H1 (cell line): ENCODE data around the gene MX1. TPM values are rescaled to one million over a fixed set of nuclear protein-coding genes. Genes with fewer than 3 reads are reported as not detected.

Experiments
- CTCF ChIA-PET: fragments of 300-600 bp; sonication (Branson Sonifier 250); formaldehyde crosslinking; loops from one replicate; lab custom pipeline; 2021; ENCODE audit not compliant: partially characterized antibody; lab: Charles Lee
- POLR2A ChIA-PET: fragments of 300-600 bp; sonication (Branson Sonifier 250); formaldehyde crosslinking; loops from one replicate; lab custom pipeline; 2021; ENCODE audit warnings: inconsistent platforms; ENCODE audit not compliant: partially characterized antibody; lab: Charles Lee
- DNase-seq, 2 experiments: peaks; one replicate each; pipeline versions ENCODE4 v3.0.0 to v3.0.0-alpha.2; 2010 to 2022; ENCODE audit warnings: low spot score in 2 of 2, low read depth in 1 of 2, mixed read lengths in 1 of 2
- FAIRE-seq: peaks from 2 replicates; lab custom pipeline; 2011; peaks lifted over from hg19 to GRCh38; lab: Jason Lieb, UNC
- H2AFZ ChIP-seq: 2 replicates; pipeline ENCODE4 v1.8.1; 2012; ENCODE audit warnings: low read length, inconsistent platforms
- H2AK5ac ChIP-seq: 2 replicates; pipeline ENCODE4 v1.6.1; 2013; ENCODE audit warnings: low read depth, low read length
- H2BK120ac ChIP-seq: replicated peaks from 2 replicates; pipeline ENCODE3; 2013; ENCODE audit warnings: low read depth, low read length, inconsistent platforms
- H2BK12ac ChIP-seq: 2 replicates; pipeline ENCODE4 v1.6.1; 2013; ENCODE audit warnings: low read depth, low read length
- H2BK15ac ChIP-seq: 2 replicates; pipeline ENCODE4 v1.6.1; 2013; ENCODE audit warnings: low read length
- H2BK20ac ChIP-seq: 2 replicates; pipeline ENCODE4 v1.6.1; 2013; ENCODE audit warnings: low read length
- H2BK5ac ChIP-seq: 2 replicates; pipeline ENCODE4 v1.6.1; 2013; ENCODE audit warnings: low read depth, low read length
- H3K14ac ChIP-seq: 2 replicates; pipeline ENCODE4 v1.6.1; 2013; ENCODE audit warnings: inconsistent platforms; ENCODE audit not compliant: insufficient read length
- H3K18ac ChIP-seq: 2 replicates; pipeline ENCODE4 v1.6.1; 2013; ENCODE audit warnings: low read length; ENCODE audit errors: extremely low read depth
- H3K23ac ChIP-seq: 2 replicates; pipeline ENCODE4 v1.6.1; 2013; ENCODE audit warnings: inconsistent platforms; ENCODE audit not compliant: insufficient read length
- H3K23me2 ChIP-seq: 2 replicates; pipeline ENCODE4 v1.6.1; 2013; ENCODE audit warnings: low read depth, low read length
- H3K27ac ChIP-seq: 2 replicates; pipeline ENCODE4 v1.6.1; 2011; ENCODE audit warnings: low read depth, low read length, inconsistent platforms
- H3K27me3 ChIP-seq, 4 experiments: replicated peaks in 1 of 4; 1 replicate in 1 of 4; 2 replicates in 3 of 4; pipeline versions ENCODE4 v1.6.1 to v1.8.1; 2011 to 2013; ENCODE audit warnings: low read length in 3 of 4, mild to moderate bottlenecking in 3 of 4, inconsistent platforms in 2 of 4, mixed read lengths in 2 of 4, moderate library complexity in 1 of 4; ENCODE audit not compliant: control insufficient read depth in 3 of 4, insufficient read depth in 3 of 4; ENCODE audit errors: extremely low read depth in 1 of 4
- H3K36me3 ChIP-seq, 4 experiments: 2 replicates each; pipeline versions ENCODE4 v1.6.1 to v1.8.1; 2011 to 2013; ENCODE audit warnings: mild to moderate bottlenecking in 4 of 4, low read length in 3 of 4, moderate library complexity in 2 of 4, control low read depth in 1 of 4, inconsistent platforms in 1 of 4; ENCODE audit not compliant: insufficient read depth in 4 of 4, control insufficient read depth in 2 of 4
- H3K4ac ChIP-seq: replicated peaks from 2 replicates; pipeline ENCODE3; 2013; ENCODE audit warnings: low read length, low read depth, mixed read lengths, inconsistent platforms; ENCODE audit not compliant: insufficient read length
- H3K4me1 ChIP-seq, 4 experiments: replicated peaks in 1 of 4; 1 replicate in 1 of 4; 2 replicates in 3 of 4; pipeline versions ENCODE4 v1.6.1 to v1.8.1; 2011 to 2013; ENCODE audit warnings: low read length in 3 of 4, inconsistent platforms in 2 of 4, mixed read lengths in 1 of 4; ENCODE audit not compliant: insufficient read depth in 4 of 4, control insufficient read depth in 3 of 4
- H3K4me2 ChIP-seq, 2 experiments: 2 replicates each; pipeline versions ENCODE4 v1.6.1 to v1.8.1; 2011 to 2013; ENCODE audit warnings: low read depth in 2 of 2, low read length in 2 of 2, control low read depth in 1 of 2, inconsistent platforms in 1 of 2, mild to moderate bottlenecking in 1 of 2; ENCODE audit not compliant: insufficient read depth in 1 of 2
- H3K4me3 ChIP-seq, 4 experiments: fragments of 200-600, 300-600 bp in 1 of 4; sonication (generic), shearing (Covaris generic), sonication (Bioruptor Twin) in 1 of 4; 2 replicates each; pipeline versions ENCODE4 v1.5.1 to v1.8.1; 2011 to 2016; ENCODE audit warnings: low read length in 4 of 4, low read depth in 3 of 4, control low read depth in 2 of 4, inconsistent platforms in 2 of 4, mild to moderate bottlenecking in 2 of 4, mixed read lengths in 1 of 4, moderate library complexity in 1 of 4; ENCODE audit not compliant: insufficient read depth in 2 of 4; ENCODE audit errors: extremely low read depth in 1 of 4
- H3K56ac ChIP-seq: replicated peaks from 2 replicates; pipeline ENCODE3; 2013; ENCODE audit warnings: low read depth, mild to moderate bottlenecking, mixed read lengths, low read length, inconsistent platforms; ENCODE audit not compliant: insufficient read length
- H3K79me1 ChIP-seq: 2 replicates; pipeline ENCODE4 v1.6.1; 2013; ENCODE audit warnings: low read depth, low read length, control low read depth
- H3K79me2 ChIP-seq, 2 experiments: 2 replicates each; pipeline versions ENCODE4 v1.6.1 to v1.8.1; 2012 to 2013; ENCODE audit warnings: low read length in 2 of 2, mild to moderate bottlenecking in 2 of 2, inconsistent platforms in 1 of 2; ENCODE audit not compliant: insufficient read depth in 2 of 2, control insufficient read depth in 1 of 2
- H3K9ac ChIP-seq, 4 experiments: replicated peaks in 1 of 4; 1 replicate in 1 of 4; 2 replicates in 3 of 4; pipeline versions ENCODE4 v1.6.1 to v1.8.1; 2011 to 2013; ENCODE audit warnings: low read depth in 3 of 4, low read length in 3 of 4, control low read depth in 2 of 4, mild to moderate bottlenecking in 2 of 4, moderate library complexity in 2 of 4, inconsistent platforms in 1 of 4; ENCODE audit errors: extremely low read depth in 1 of 4
- H3K9me3 ChIP-seq, 2 experiments: 2 replicates each; pipeline versions ENCODE4 v1.6.1 to v1.8.1; 2012 to 2013; ENCODE audit warnings: mild to moderate bottlenecking in 2 of 2, moderate library complexity in 2 of 2, control low read depth in 1 of 2, inconsistent platforms in 1 of 2, low read depth in 1 of 2, low read length in 1 of 2, mixed read lengths in 1 of 2; ENCODE audit not compliant: insufficient read depth in 2 of 2
- H4K20me1 ChIP-seq, 2 experiments: replicated peaks in 1 of 2; 2 replicates each; pipeline versions ENCODE3 to v1.8.1; 2011 to 2013; ENCODE audit warnings: inconsistent platforms in 2 of 2, low read length in 2 of 2, mild to moderate bottlenecking in 1 of 2; ENCODE audit not compliant: insufficient read depth in 2 of 2, control insufficient read depth in 1 of 2
- H4K5ac ChIP-seq: 2 replicates; pipeline ENCODE4 v1.6.1; 2013; ENCODE audit warnings: low read length, low read depth, mixed read lengths, inconsistent platforms; ENCODE audit not compliant: insufficient read length
- H4K8ac ChIP-seq: 2 replicates; pipeline ENCODE4 v1.8.0; 2013; ENCODE audit warnings: mild to moderate bottlenecking, moderate library complexity, low read length, inconsistent platforms; ENCODE audit not compliant: insufficient read depth; ENCODE audit errors: extremely low read depth
- H4K91ac ChIP-seq: replicated peaks from 2 replicates; pipeline ENCODE3; 2013; ENCODE audit warnings: low read length, mixed read lengths, inconsistent platforms; ENCODE audit not compliant: insufficient read length
- CEBPB ChIP-seq: IDR thresholded peaks from 2 replicates; pipeline ENCODE4 v1.6.1; 2012; ENCODE audit warnings: low read depth, low read length
- SP2 ChIP-seq: IDR thresholded peaks from 2 replicates; pipeline ENCODE4 v1.6.1; 2012; ENCODE audit warnings: mild to moderate bottlenecking, low read length, inconsistent platforms
- WGBS, 2 experiments: shearing (Covaris generic) in 1 of 2; methylation state at CpG; one replicate each; pipeline versions ENCODE4 v1.1.6 to v1.1.7; 2013 to 2015; ENCODE audit warnings: low lambda C conversion rate in 2 of 2, mixed read lengths in 2 of 2, inconsistent platforms in 1 of 2, low coverage in 1 of 2, missing lambda C conversion rate in 1 of 2; ENCODE audit not compliant: insufficient replicate concordance in 2 of 2, insufficient coverage in 1 of 2, insufficient read length in 1 of 2; ENCODE audit errors: extremely low coverage in 1 of 2, missing lambda C conversion rate in 1 of 2; 5-methylcytosine and 5-hydroxymethylcytosine counted together
- polyA plus RNA-seq, 7 experiments: library from polyadenylated mRNA; depleted of rRNA in 3 of 7; stranded (reverse) in 5 of 7; unstranded in 2 of 7; fragments of >200 nt in 5 of 7; fragments of 200-250 nt in 2 of 7; gene quantifications; 1 replicate in 5 of 7; 2 replicates in 1 of 7; 4 replicates in 1 of 7; pipeline versions ENCODE4 v1.2.1 to v1.2.3, GENCODE V29; 2011 to 2013; ENCODE audit warnings: missing spikeins in 2 of 7, mixed read lengths in 2 of 7
- total RNA-seq: library from RNA; stranded (reverse); fragmentation: NEBNext Ultra II Directional; extraction: Animal tissue kit (Norgen Biotek cat#: 25700); gene quantifications from 2 replicates; pipeline ENCODE4 v1.2.1, GENCODE V29; 2021

The MX1 gene
- total and polyA plus RNA-seq, 2 of the 8 experiments (the other 6 are each of a cell fraction or from before 2014, with no cell fraction given), result 3.8 to 5.7 TPM

GRCh38 chr21:41396558-41397075 is 29.4 kb upstream of the MX1 start:
- H3K18ac ChIP-seq, result no peak overlapping the region; the same call in 1 of the 2 replicates
- no peak for FAIRE-seq

More at GRCh38 chr21:41396558-41397075, 29.4 kb upstream of the MX1 start:
- Histone ChIP-seq H2BK12ac (no peak overlapping the region), H3K23me2 (no peaks in the 10 kb centered on the region), H4K20me1 (no peaks in the 10 kb centered on the region), H2AK5ac (no peak overlapping the region), H4K91ac (no peak overlapping the region), H3K23ac (no peak overlapping the region), H3K4ac (no peak overlapping the region), H3K56ac (no peak overlapping the region), H2BK15ac (no peak overlapping the region), H3K36me3 (no peaks in the 10 kb centered on the region), H2BK5ac (no peak overlapping the region), H3K9me3 (no peaks in the 10 kb centered on the region), H4K5ac (no peak overlapping the region), H3K79me2 (no peaks in the 10 kb centered on the region), H3K4me2 (no peak overlapping the region), H4K8ac (no peak overlapping the region), H3K4me1 (no peaks in the 10 kb centered on the region), H3K27me3 (no peaks in the 10 kb centered on the region), H3K79me1 (no peaks in the 10 kb centered on the region), H2AFZ (0 out of 2 replicates have a peak overlapping the region, but pooled peaks have one; percentile 72), H3K4me3 (no peak overlapping the region), H3K14ac (no peak overlapping the region), H2BK20ac (no peak overlapping the region), H3K9ac (no peak overlapping the region), H3K27ac (no peak overlapping the region), H2BK120ac (no peak overlapping the region)
- TF ChIP-seq SP2, result no peak
- TF ChIP-seq CEBPB, result peak; percentile 26; the same call in 1 of the 2 replicates
- WGBS, 2 experiments, result 84% methylated on average over 7 of the region's 7 CpGs; no CpG with 5 or more reads in 1 of the 2 experiments
- no peak for DNase-seq
- CTCF ChIA-PET, result interaction anchor here (1.0 to 2.1 kb wide), 4 partner anchors 22 to 114 kb away, joined by 3 to 7 read pairs (median 4); no protein-coding TSS in a partner anchor
- POLR2A ChIA-PET, result no interaction called here
